Central memory CD4-positive, alpha-beta T cell (primary cell): ENCODE data around the gene GATC.

ENCODE experiments used
- DNase-seq: peaks from one replicate; pipeline ENCODE4 v3.0.0; 2022

Gene GATC

GRCh38 chr12:120498870-120499515 is 52.7 kb downstream of the GATC start:
- no peak for DNase-seq

DNA sequence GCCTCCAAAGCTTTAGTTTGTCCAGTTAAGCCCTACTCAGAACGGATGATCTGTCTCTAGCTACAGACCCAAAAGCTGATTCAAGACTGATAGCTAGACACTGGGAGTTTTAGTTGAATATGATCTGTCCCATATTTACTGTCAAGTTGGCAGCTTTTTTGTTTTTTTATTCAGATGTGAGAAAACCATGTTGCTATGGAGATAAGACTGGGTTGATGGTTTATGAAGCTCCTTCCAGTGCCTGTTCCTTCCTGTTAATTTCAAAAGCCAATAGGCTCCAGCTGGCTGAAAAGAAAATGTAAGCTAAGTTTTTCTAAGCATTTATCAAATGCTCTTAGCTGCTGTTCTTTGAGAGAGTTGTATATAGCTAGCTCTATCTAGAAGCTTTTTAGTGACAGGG is 54.3 kb downstream of the GATC start:
- no peak for DNase-seq

- no peak for DNase-seq
Measured at GRCh38 chr12:120504587-120504986, 58.3 kb downstream of the GATC start.

DNA sequence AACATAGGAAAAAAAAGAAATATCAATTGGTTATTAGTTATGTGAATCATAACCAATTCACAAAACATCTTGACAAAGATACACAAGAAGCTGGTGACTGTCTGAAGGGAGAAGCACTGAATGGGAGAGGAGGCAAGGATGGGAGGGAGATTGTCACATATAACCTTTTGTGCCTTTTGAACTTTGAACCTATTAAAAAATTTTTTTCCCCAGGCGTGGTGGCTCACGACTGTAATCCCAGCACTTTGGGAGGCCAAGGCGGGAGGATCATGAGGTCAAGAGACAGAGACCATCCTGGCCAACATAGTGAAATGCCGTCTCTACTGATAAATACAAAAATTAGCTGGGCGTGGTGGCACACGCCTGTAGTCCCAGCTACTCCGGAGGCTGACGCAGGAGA is 62.3 kb downstream of the GATC start:
- no peak for DNase-seq
